ENCODE results near the gene DNAL4. TPM values are rescaled to one million over a fixed set of nuclear protein-coding genes. Genes with fewer than 3 reads are reported as not detected.

The DNAL4 gene, protein sequence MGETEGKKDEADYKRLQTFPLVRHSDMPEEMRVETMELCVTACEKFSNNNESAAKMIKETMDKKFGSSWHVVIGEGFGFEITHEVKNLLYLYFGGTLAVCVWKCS
- 5.3 and 6.1 TPM in 2 replicates for polyA plus RNA-seq

DNA sequence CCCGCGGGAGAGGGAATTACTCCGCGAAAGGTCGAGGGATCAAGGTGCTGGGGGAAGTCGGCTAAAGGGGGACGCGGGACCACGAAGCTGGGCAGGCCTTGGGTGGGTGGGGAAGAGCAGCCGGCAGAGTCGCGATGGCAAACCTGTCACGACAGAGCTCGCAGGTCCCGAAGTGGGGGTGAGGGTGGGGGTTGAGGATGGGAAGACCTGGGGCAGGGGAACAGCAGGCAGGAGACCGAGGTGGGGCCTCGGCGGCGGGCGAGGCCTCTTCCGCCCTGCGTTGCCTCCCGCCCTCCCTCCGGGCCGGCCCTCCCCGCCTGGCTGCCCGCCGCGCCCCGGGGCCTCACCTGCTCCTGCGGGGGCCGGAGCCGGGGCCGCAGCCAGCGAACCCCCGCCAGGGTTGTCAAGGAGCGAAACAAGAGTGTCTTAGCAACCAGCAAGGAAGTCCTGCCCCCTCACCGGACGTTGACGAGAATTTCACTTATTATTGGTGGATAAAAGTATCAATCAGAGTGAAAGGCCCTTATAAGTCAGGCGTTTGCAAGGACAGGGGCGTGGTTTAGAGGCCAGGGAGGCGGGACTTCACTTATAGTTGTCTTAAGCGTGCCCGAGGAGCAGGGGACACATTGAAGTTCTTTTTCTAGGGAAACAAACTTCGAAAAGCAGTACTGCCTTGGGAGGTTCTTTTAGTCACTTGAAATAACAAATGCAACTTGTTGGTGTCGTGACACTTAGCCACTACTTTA lies at the start of gene DNAL4:
DNAL4 (minus strand) TSS at position 423 of the 746 bp plus-strand sequence. CDS start 11,412 bp downstream, outside the sequence.

GRCh38 chr22:38755911-38756532 lies 37.9 kb downstream of the DNAL4 start, which contains the start of gene SUN2:
Gene SUN2, minus strand, starts transcription at chr22:38755998. Its CDS starts 3,370 bp downstream, at chr22:38752628.

Other genes with a start within 250 kb of the DNAL4 start
- 0.23 TPM in 1 of 2 replicates, not detected in the other for gene DMC1, start 224.0 kb downstream of the DNAL4 start, polyA plus RNA-seq
- 0.07 and 0.93 TPM in 2 replicates for gene FAM227A, start 137.8 kb downstream of the DNAL4 start, polyA plus RNA-seq
- gene CBY1, start 137.5 kb downstream of the DNAL4 start, polyA plus RNA-seq = 25.2 and 30.7 TPM in 2 replicates
- 90.9 and 96.0 TPM in 2 replicates for gene TOMM22, start 112.2 kb downstream of the DNAL4 start, polyA plus RNA-seq
- 2.6 and 6.2 TPM in 2 replicates for gene JOSD1, start 93.2 kb downstream of the DNAL4 start, polyA plus RNA-seq
- gene GTPBP1, start 88.2 kb downstream of the DNAL4 start, polyA plus RNA-seq = 0.63 and 1.3 TPM in 2 replicates
- 0.22 and 0.24 TPM in 2 replicates for gene SUN2, start 38.1 kb downstream of the DNAL4 start, polyA plus RNA-seq
- 6.8 and 9.8 TPM in 2 replicates for gene NPTXR, start 49.9 kb upstream of the DNAL4 start, polyA plus RNA-seq
- gene CBX6, start 78.1 kb upstream of the DNAL4 start, polyA plus RNA-seq = 1.7 and 7.9 TPM in 2 replicates
- gene APOBEC3A, start 163.5 kb upstream of the DNAL4 start, polyA plus RNA-seq = not detected in 2 replicates
- not detected in 2 replicates for gene APOBEC3B, start 188.2 kb upstream of the DNAL4 start, polyA plus RNA-seq
- gene APOBEC3C, start 220.1 kb upstream of the DNAL4 start, polyA plus RNA-seq = not detected in 2 replicates
- gene APOBEC3D, start 227.0 kb upstream of the DNAL4 start, polyA plus RNA-seq = not detected in 2 replicates
- not detected in 2 replicates for gene APOBEC3F, start 246.7 kb upstream of the DNAL4 start, polyA plus RNA-seq

Measured in Purkinje cell (primary cell).